Stimulated activated CD8-positive, alpha-beta memory T cell treated with anti-CD3 and anti-CD28 coated beads, Interleukin-7, amount 100 ng/mL, for 48 hours (primary cell): Measurements from ENCODE around the gene BST1.
"Not testable (repeated sequence)": the region's sequence is repeated elsewhere in the genome, so short reads cannot be mapped to it uniquely, and the experiment has no call there.

ENCODE experiments used
- DNase-seq, 2 donors: peaks; one replicate each; pipeline ENCODE4 v3.0.0-alpha.2; 2020; ENCODE audit warnings: low read depth in 1 of 2; ENCODE audit errors: extremely low read depth in 1 of 2

The BST1 gene

DNA sequence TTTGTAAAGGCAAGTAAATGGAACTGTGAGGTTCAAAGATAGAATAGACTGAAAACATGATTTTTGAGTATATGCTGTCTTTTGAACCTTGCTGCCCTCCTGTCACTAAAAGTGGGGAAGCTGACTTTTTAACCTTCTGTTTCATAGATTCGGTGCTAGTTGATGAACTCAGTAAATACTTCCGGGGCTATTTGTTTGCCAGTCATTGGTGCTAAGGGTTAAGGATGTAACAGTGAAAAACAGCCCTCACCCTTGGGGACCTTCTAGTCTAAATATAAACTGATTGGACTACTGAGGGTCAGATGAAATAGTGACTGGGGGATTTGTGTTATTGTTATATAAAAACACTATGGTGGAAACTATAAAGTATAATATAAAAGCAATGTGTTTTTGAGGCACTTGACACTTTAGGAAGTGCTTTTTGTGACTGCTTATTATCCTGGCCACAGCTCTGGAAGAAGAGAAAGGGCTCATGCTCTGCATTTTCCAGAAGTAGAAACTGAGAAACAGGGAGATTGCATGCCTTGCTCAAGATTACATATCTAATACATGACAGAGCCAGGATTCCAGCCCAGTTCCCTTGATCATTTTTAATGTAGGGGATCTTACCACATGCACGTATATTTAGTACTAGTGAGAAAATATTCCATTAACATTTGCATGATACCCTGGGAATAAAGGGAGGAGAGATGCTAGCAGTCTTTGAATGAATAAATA, 3.9 kb downstream of the BST1 start:
- no peak for DNase-seq

DNA sequence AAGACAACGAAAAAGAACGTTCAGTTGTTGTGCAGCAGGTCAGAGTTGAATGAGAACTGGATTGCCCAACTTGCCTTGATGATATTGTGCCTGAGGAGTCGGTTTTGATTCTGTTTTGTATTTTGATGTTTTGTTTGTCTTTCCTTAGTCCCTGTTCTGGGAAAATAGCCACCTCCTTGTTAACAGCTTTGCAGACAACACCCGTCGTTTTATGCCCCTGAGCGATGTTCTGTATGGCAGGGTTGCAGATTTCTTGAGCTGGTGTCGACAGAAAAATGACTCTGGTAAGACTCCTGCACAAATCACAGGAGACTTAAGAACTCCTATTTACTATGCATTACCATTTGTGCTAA, 4.5 kb downstream of the BST1 start:
- no peak for DNase-seq

DNA sequence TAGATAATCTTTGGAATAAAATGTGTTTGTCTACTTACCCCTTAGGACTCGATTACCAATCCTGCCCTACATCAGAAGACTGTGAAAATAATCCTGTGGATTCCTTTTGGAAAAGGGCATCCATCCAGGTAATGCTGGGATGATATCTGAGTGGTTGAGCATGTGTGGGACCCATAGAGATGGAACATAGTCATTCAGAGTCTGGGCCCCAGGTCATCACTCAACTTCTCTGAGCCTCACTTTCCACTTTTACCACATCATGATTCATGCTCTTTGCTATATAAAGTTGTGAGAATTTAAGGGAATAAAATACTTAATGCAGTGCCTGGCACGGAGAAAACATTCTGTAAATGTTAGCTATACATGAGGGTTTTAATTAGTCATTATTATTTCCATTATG, 8.9 kb downstream of the BST1 start:
- DNase-seq, result no peak

DNA sequence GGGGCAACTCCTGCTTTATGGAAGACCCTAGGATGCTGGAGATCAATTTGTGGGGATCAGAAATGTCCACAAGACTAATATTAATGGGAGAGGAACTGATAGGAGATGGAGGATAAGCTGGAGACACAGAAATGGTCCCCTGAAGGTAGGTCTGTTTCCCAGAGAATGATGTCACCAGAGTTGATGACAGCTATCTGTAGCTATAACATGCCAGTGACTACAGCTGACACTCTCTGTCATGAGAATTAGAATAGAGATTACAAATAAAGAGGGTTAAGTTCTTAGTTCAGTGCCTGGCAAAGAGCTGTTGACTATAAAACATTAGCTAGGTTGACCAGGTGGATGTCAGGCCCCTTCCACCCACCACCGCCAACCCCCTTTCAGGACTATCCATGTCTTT, 9.3 kb downstream of the BST1 start:
- DNase-seq, result no peak

DNA sequence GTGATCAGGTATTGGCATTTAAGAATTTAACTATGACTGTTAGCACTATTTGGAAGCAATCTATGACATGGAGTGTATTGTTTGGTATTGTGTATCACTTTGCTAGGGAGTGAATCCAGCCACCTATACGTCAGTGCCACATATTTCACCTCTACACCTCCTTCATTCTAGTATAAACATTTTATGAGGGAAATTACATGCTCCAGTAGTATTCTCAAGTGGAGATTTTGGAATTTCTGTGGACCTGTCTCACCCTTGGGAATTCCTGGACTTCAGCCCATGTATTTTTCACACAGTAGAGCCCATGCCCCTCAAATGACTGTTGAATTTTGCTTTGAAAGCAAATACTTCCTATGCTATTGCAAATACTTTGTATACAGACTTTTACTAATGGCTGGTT, 11.3 kb downstream of the BST1 start:
- no peak for DNase-seq

DNA sequence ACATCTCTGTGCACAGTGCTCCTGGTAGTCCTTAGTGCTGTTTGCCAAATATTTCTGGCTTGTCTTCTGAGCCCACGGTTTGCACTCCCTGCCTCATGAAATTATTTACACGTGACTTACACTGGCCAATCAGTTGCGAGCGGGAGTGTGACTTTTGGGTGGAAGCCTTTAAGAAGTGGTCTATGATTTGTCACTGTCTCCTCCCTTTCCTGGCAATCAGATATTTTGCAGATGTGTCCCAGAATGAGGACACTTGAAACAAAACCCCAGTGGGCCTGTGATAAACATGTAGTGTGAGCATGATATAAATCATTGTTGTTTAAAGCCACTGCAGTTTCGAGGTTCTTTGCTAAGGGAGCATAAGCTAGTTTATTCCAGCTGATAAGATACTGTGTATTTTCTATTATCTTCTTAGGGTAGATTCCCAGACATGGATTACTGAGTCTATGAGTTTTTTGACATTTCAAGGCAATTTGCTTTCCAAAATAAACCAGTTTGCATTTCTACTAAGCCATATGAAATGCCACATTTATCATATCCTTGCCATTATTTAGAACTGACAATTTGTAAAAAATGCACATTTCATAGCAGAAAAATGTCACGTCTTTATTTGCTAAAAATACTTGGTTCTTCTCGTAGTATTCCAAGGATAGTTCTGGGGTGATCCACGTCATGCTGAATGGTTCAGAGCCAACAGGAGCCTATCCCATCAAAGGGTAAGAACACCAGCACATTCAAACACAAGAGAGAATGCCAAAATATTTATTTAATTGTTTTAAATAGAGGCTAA, 12.0 kb downstream of the BST1 start:
- DNase-seq, result no peak

DNA sequence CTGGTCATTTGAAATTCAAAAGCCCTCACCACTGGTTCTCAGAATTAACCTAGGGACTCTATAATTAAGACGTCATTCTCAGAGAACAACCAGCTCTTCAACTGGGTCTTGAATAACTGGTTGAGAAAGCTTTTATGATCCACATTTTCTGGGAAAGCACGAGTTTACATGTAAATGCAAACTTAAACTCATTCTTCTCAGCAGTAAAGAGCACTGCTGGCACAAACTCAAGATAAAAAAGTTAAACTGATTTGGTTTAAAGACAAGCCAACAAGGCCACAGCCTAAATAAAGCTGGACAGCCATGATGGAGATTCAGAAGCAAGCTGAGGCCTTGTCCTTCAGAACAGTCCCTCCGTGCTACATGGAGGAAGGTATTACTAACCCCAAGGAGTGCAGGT, 13.2 kb downstream of the BST1 start:
- no peak for DNase-seq

DNA sequence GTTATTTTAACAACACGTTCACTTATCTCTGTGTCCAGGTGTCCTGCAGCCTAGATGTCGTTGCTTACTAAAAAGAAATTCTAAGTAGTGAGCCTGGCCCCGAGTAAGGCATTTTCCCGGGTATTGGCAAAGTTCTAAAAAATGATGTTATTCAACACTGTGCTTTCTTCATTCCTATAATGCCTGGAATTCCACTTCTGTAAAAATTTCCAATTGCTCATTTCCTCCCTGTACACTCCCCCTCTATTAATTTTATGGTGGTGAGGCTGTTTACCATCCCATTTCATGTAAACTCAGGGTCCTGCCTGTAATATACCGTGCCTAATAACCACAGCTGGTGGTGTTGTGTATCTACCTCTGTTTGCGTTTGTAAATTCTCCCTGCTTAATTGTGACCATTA, 14.2 kb downstream of the BST1 start:
- DNase-seq, result no peak

DNA sequence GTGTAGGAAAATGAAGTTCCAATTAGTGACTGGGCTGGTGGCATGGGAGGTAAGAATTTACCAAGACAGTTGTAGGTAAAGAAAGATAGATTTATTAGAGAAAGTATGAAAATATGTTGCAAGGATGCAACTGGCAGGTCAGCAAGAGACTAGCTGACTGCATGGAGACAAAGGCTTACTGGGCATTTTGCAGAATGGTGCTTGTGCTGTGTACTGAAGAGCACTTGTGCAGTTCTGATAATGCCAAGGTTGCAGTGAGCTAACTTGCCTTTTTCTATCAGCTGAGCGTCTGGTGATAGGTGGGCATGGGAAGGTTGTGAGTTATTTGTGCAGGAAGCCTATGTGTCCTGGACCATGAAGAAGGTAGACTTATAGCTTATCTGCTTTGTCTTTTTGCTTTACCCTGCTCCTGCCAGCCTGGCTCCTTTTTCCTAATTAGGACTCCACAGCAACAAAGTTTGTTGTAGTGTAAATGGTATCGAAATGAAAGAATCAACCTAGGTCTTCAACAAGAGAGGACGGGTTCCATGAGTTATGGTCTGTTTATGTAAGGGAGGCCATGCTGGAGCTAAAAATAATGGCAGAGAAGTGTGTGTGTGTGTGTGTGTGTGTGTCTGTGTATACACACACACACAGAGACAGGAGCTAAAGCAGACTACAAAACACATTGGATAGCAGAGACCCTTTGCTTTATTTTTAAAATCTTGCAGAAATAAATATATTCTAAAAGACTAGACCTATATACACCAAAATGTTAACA, 15.0 kb downstream of the BST1 start:
- no peak for DNase-seq

DNA sequence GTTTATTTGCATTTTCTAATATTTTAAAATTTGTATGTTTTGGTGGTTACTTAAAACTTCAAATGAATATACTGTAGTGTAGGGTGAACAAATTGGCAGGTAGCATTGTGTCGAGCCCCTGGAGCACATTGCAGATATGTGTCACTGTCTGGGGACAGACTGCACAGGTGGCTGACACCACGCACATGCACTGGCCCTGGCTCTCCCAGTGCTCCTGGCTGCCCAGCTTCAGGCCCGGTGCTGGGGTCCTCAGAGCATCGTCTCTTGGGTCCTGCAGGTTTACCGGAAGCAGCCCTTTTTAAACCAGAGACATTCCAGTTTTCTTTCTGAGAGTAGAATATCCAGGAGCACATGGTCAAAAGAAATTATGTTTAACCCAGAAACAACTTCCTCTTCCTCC, 15.6 kb downstream of the BST1 start:
- no peak for DNase-seq

DNA sequence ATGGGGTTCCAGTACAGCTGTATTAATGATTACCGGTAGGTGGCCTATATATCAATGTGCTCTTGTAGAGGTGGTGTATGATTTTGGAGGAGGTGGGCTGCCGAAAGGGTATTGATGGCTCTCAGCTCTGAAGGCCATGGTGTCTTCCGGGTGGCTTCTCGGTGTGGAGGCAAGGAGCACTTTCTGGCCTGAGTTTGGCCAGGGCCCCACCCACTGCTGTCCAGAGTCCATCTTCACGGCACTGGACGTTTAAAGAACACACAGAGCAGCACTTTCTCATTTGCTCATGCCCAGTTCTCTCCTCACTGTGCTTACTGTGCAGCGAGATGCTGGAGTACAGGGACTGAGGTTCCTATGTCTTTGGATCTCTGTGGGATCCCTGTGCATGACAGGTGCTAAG, 16.1 kb downstream of the BST1 start:
- no peak for DNase-seq

DNA sequence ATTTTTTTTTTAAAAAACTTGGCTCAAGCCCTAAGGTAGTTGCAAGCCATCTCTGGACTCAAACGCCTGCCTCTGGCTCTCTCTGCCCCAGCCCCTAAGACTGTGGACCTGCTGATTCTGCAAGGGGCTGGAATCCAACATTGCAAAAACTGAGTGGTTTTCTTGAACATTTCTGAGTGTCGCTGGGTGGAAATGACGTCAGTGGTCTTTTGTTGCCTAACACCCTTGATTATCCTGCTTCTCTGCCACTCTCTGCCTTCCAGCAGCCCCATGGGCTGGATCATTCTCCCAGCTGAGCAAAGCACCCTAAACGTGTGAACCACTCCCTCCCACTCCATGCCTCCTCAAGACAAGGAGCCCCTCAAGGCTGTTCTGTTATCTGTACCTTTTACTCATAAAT, 16.6 kb downstream of the BST1 start:
- DNase-seq, result no peak

DNA sequence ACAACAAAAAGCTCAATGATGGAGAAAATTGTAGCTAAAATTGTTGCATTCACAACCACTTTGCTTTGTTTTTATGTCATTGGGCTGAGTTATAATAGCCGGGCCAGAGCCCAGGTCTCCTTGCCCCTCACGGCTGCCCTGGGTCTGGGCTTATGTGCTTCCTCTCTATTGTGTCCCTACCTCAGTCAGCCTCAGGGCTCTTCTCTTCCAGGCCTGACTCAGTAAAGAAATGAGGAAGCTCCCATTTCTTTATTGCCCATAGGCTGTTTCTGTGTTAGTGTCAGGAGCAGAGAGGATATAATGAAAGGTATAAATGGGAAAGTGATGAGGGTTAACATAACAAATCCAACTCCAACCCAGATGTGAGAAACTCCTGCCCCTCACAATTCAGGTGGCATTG, 18.0 kb downstream of the BST1 start:
- no peak for DNase-seq

DNA sequence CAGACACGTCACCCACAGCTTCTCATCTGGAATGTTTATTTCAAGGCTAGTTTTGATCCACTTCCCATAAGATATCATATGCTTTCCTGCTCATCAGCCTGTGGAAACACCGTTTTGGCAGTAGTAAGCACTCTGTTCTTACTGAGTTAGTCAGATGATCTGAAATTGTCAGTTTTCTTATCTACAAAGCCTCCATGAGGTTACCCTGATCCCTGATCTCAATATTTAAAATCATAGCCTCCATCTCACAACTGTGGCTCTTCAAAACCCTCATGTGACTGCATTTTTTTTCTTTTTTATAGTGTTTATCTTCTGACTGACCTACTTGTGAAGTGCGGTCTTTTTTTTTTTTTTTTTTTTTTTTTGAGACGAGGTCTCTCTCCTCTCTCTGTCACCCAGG, 22.7 kb downstream of the BST1 start:
- no peak for DNase-seq

DNA sequence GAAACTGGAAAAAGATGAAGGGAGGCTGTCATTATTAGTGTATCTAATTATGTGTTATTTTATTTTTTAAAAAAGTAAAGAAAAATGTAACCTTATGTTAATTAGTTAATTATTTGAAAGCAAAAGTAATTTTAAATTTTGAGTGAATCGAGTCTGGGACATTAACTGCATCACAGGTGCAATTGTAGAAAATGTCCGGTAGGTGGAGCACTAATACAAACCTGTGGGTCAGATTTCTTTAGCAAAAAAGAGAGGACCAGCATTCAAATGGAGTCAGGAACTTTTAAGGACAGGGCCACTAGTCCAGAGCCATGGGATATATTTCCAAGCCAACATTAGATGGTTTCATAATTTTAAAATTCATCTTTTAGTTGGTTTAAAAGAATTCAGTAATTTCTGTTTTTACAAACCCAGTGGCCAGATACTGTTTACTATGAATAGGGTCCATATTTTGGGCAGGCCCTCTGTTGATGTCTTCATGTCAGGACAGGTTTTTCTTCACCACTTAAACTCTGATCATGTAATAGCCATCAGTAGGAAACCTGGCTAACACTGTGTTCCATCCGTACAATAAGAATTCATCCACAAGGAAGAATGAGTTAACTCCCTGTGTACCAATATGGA, 27.2 kb downstream of the BST1 start:
- DNase-seq, result no peak

DNA sequence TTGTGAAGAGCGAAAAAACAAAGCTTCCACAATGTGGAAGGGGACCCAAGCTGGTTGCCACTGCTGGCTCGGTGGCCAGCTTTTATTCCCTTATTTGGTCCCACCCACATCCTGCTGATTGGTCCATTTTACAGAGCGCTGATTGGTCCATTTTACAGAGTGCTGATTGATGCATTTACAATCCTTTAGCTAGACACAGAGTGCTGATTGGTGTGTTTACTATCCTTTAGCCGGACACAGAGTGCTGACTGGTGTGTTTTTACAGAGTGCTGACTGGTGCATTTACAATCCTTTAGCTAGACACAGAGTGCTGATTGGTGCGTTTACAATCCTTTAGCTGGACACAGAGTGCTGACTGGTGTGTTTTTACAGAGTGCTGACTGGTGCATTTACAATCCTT, 30.2 kb downstream of the BST1 start:
- DNase-seq, result not testable (repeated sequence)

DNA sequence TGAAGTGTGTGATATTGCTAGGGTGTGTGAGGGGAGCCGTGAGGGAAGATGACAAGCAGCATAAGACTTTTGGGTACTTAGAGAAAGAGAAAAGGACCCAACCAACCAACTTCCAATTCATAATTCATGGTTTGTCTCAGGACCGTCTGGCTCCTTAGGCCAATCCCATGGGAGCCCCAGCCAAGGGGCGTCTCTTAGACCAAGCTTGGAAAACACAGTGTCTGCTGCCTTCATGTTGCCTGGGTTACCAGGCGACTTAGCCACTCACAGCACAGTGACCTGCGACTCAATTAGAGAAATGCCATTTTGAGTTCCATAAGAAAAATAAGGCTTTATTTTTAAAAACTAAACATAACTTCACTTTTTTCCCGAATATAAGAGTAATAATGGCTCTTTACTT, 32.7 kb downstream of the BST1 start:
- DNase-seq, result no peak

DNA sequence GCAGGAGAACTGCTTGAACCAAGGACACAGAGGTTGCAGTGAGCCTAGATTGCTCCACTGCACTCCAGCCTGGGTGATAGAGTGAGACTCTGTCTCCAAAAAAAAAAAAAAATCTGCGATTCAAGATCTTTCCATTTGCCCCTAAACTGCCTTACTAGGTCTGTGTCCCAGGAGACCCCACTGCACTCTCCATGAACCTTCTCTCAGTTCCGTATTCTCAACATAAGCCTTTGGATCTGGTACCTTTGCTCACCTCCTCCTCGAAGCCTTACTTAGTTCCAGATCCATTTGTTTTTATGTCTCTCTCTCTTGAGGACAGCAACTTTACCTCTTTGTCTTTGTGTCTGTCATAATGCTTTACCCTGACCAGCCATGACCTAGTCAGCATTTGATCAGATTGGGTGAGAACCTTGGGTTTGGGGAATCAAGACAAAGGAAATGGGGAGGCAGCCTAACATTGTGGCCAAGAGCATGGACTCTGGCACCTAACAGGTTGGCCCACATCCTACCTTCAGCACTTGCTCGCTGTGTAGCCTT, 33.7 kb downstream of the BST1 start:
- no peak for DNase-seq

DNA sequence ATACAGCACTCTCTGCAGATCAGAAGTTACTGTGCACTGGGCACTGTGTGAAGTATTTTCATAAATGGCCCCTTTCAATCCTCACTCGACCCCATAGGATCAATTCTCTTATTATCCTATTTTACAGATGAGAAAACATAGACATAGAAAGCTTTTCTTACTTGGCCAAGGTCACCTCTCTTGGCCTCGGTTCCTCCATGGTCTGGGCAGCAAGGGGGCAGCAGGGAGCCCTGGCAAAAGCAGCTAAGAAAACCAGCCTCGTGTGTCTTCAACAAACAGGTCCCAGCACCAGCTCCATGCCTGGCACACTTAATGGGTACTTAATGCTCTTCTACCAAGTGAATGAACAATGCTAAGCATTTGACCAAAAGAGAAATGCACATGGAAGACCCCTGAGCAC, 34.4 kb downstream of the BST1 start:
- no peak for DNase-seq

DNA sequence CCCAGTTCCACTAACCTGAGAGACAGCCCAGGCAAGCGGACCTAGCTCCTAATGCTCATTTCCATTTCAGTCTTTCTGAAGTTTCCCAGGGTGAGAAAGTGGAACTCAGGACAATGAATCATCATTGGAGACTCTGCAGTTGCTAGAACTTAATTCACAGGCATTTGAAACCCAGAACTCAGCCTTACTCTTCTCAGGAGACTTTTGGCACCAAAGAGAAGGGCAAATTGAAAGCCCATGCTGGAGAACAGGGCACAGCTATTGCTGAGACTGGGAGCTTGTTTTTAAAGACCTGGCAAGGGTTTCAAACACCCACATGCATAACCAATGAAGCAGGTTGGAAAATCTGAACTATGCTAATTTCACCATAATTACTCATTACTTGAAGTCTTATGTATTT, 36.0 kb downstream of the BST1 start:
- DNase-seq, result no peak

DNA sequence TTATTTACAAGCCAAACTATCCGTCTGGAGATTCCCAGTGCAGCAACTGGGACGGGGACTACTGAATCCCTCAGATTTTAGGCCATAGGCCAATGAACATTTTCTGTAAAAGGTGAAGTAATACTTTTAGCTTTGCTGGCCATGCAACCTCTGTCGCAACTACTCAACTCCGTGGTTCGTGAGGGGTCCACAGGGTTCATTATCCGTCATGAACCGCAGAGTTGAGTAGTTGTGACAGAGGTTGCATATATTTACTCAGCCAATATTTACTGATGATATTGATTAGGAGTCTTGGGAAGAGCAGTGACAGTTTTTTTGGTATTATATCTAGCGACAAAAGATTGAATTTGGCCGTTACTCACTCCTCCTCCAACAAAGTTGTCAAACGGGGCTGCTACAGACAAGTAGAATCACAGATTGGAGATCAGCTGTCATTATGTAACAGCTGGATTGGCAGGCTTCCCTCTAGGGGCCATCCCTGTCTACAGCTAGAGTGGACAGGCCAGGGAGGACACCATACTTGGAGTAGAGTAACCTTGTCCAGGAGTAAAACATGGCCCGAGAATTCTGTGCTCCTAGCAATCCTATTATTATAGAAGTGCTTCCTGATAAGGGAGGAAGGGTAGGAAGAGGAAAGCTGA, 38.0 kb downstream of the BST1 start:
- DNase-seq, result no peak
